KOPT-K1 (cell line): ENCODE results near the gene CLASRP.
"Not testable (repeated sequence)": the region's sequence is repeated elsewhere in the genome, so short reads cannot be mapped to it uniquely, and the experiment has no call there.

ENCODE experiments used
- H3K27ac ChIP-seq: fragments of 200-600 bp; sonication (generic); 2 replicates; pipeline ENCODE4 v1.5.1; 2016; ENCODE audit warnings: antibody characterized with exemption, mild to moderate bottlenecking, low read depth, low read length; ENCODE audit not compliant: poor library complexity, severe bottlenecking
- H3K36me3 ChIP-seq: fragments of 200-600 bp; sonication (generic); 2 replicates; pipeline ENCODE4 v1.5.1; 2017; ENCODE audit warnings: antibody characterized with exemption, mild to moderate bottlenecking, low read length, moderate library complexity; ENCODE audit not compliant: insufficient read depth
- H3K9me3 ChIP-seq: fragments of 200-600 bp; sonication (generic); 2 replicates; pipeline ENCODE4 v1.5.1; 2017; ENCODE audit warnings: antibody characterized with exemption, low read length, mild to moderate bottlenecking; ENCODE audit not compliant: insufficient read depth, poor library complexity, severe bottlenecking

CLASRP gene, protein sequence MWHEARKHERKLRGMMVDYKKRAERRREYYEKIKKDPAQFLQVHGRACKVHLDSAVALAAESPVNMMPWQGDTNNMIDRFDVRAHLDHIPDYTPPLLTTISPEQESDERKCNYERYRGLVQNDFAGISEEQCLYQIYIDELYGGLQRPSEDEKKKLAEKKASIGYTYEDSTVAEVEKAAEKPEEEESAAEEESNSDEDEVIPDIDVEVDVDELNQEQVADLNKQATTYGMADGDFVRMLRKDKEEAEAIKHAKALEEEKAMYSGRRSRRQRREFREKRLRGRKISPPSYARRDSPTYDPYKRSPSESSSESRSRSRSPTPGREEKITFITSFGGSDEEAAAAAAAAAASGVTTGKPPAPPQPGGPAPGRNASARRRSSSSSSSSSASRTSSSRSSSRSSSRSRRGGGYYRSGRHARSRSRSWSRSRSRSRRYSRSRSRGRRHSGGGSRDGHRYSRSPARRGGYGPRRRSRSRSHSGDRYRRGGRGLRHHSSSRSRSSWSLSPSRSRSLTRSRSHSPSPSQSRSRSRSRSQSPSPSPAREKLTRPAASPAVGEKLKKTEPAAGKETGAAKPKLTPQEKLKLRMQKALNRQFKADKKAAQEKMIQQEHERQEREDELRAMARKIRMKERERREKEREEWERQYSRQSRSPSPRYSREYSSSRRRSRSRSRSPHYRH

DNA sequence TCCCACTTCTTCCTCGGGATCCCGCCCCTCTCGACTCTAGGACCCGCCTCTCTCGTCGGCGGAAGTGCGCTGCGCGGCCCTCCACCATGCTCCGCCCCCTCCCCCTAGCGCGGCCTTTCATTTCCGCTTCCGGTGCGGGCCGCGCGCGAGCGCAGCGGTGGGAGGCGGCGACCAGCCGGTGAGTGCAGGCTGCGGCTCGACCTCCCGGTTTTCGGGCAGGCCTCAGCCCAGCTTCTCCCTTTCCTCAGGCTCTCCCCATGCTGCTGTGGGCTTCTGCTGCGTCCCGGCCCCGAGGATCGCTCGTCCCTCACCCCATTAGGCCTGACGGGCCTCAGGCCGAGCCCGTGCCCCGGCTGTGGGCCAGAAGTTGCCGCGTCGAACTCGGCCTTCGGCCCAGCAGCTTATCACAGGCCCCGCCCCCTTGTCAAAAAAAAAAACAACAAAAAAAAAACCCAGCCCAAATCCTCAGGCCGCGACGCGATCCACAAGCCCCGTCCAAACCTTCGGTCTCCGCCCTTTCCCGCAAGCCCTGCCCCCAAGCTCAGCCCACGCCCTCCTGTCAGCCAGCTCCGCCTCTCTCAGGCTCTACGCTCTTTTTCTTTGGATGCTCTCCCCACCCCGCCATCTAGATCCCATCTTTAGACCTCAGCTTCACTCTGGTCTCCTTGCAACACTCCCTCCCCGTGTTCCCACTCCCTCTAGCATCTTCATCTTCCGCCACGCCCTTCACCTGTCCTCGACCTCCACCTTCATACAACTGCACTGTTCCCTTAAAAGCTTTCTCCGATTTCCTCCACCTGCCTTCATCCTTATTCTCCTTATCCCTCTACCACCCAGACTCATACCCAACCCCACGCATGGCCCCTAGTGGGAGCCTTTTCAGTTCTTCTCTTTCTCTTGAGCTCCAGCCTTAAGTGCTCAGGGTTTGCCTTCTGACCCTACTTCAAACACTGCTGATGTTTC is at the start of gene CLASRP:
CLASRP (plus strand) TSS at position 115 of the 963 bp plus-strand sequence. CDS start 1,168 bp downstream, outside the sequence.
- H3K27ac ChIP-seq = peak within 1 kb of the TSS; percentile 87
- no peaks in the 10 kb centered on the region for H3K9me3 ChIP-seq
- H3K36me3 ChIP-seq = peaks cover 46% of the 10 kb centered on the region

DNA sequence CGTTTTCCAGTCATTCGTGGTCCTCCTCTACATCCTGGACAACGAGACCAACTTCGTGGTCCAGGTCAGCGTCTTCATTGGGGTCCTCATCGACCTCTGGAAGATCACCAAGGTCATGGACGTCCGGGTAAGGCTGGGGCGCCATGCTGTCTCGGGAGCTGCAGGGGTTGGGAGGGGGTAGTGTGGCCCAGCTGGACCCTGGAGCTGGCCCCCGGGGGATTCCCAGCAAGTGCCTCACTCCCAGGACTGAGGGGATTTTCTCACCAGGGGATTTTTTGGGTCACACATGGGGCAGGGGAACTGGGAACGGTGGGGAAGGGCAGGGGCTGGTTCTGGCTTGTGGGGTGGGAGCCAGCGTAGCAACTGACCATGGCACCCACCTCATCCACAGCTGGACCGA is 48.4 kb upstream of the CLASRP start:
- no peaks in the 10 kb centered on the region for H3K9me3 ChIP-seq
- peaks cover 79% of the 10 kb centered on the region for H3K36me3 ChIP-seq
- H3K27ac ChIP-seq = no peak overlapping the region

DNA sequence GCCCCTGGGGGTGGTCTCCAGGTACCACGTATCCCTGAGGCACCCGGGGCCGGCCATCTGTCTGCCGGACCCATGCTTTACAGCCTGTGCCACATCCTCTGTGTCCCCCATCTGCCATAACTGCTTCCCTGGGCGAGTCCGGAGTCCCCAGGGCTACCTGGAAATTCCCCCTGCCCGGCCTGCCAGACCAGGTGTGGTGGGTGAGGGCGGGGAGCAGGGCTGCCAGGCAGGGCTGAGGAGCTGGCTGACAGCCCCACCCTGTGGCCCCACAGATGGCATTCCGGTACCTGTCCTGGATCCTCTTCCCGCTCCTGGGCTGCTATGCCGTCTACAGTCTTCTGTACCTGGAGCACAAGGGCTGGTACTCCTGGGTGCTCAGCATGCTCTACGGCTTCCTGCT is 47.9 kb upstream of the CLASRP start:
- H3K27ac ChIP-seq = no peak overlapping the region
- peaks cover 74% of the 10 kb centered on the region for H3K36me3 ChIP-seq
- H3K9me3 ChIP-seq = no peaks in the 10 kb centered on the region

DNA sequence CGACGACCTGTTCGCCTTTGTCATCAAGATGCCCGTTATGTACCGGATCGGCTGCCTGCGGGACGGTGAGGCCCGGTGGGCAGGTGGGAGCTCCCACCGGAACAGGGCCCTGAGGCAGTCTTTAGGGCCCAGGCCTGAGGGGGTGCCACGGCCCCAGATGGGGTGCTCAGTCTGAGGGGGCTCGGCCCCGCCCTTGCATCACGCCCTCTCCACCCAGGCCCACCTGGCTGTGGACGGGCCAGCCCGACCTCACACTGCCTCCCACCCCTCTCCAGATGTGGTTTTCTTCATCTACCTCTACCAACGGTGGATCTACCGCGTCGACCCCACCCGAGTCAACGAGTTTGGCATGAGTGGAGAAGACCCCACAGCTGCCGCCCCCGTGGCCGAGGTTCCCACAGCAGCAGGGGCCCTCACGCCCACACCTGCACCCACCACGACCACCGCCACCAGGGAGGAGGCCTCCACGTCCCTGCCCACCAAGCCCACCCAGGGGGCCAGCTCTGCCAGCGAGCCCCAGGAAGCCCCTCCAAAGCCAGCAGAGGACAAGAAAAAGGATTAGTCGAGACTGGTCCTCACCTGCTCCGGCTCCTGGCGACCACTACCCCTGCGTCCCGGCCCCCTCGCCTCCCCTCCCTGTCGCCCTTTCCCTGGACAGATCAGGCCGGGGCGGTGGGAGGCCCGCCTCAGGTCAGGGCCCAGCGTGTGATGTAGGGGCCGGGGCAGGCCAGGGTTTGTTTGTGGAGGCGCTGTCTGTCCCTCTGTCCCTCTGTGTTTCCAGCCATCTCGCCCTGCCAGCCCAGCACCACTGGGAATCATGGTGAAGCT is 46.3 kb upstream of the CLASRP start:
- H3K36me3 ChIP-seq = peaks cover 59% of the 10 kb centered on the region; the same call in 1 of the 2 replicates
- H3K27ac ChIP-seq = no peak overlapping the region
- no peaks in the 10 kb centered on the region for H3K9me3 ChIP-seq

DNA sequence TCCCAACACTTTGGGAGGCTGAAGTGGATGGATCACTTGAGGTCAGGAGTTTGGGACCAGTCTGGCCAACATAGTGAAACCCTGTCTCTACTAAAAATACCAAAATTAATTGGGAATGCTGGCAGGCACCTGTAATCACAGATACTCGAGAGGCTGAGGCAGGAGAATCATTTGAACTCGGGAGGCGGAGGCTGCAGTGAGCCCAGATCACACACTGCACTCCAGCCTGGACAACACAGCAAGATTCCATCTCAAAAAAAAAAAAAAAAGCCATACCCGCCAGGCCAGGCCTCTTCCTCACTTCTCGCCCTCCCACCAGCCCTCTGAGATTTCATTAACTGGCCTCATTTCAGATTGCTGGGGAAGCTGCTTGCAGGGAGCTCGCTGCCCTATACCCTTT is 45.3 kb upstream of the CLASRP start:
- Histone ChIP-seq H3K36me3 (peaks cover 49% of the 10 kb centered on the region; the same call in 1 of the 2 replicates), H3K9me3 (no peaks in the 10 kb centered on the region), H3K27ac (no peak overlapping the region)

DNA sequence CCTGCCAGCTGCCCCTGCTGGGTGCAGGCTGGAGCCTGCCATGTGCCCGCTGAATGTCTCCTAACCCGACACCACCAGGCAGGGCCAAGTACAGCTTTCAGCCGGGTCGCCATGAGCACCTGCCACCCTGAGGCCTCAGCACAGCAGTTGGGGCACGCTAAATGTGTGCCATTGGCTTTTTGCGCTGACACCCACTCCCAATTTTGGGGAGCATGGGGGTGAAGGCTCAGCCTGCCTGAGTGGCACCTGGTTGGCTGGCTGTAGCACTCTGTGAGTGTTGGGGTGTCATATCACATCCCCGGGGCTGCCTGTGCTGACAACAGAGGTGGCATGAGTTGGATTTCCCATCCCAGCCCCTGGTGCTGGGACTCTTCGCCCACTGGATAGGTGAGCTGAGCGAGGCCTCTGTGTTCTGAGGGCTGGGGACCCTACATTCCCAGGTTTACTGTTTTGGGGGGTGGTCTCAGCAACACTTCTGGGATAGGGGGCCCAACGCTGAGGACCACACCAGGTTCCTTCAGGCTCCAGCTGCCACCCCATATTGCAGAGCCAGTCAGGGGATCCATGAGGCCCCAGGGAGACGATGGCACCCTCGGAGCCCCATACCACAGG is 44.8 kb upstream of the CLASRP start:
- H3K27ac ChIP-seq = no peak overlapping the region
- no peaks in the 10 kb centered on the region for H3K9me3 ChIP-seq
- H3K36me3 ChIP-seq = peaks cover 44% of the 10 kb centered on the region; the same call in 1 of the 2 replicates

DNA sequence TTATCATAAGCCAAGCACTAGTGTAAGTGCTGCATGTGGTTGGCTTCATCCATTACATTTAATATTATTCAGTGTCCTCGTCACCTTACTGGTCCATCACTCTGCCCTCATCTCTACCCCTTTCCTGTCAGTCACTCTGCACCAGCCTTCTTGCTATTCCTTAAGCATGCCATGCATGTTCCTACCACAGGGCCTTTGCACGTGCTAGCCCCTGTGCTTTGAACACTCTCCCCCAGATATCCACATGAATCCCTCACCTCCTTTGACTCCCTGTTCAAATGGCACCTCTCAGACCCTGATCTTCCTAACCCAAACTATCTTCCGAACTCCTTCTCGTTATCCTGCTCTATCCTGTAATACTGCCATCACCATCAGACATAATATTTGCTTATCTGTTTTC is 40.8 kb upstream of the CLASRP start:
- peaks cover 7% of the 10 kb centered on the region; the same call in 1 of the 2 replicates for H3K36me3 ChIP-seq
- H3K27ac ChIP-seq = no peak overlapping the region
- H3K9me3 ChIP-seq = no peaks in the 10 kb centered on the region

DNA sequence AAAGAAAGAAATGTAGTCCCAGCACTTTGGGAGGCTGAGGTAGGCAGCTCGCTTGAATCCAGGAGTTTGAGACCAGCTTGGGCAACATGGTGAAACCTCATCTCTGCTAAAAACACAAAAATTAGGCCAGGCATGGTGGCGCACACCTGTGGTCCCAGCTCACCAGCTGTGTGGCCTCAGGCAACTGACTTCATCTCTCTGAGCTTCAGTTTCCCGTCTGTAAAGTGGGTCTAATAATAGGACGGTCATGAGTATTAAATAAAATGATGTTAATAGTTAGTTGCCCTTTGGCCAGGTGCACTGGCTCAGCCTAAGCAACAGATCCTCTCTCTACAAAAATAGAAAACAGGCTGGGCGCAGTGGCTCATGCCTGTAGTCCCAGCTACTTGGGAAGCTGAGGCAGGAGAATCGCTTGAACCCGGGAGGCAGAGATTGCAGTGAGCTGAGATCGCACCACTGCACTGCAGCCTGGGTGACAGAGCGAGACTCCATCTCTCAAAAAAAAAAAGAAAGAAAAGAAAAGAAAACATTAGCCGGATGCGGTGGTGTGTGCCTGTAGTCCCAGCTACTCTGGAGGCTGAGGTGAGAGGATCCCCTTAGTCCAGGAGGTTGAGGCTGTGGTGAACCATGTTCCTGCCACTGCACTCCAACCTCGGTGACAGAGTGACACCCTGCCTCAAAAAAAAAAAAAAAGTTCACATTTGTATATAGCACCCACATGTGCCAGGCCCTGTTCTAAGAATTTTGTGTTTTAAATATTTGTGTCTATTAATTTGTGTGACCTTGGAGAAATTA is 39.5 kb upstream of the CLASRP start:
- not testable (repeated sequence) for H3K36me3 ChIP-seq, H3K9me3 ChIP-seq, H3K27ac ChIP-seq

DNA sequence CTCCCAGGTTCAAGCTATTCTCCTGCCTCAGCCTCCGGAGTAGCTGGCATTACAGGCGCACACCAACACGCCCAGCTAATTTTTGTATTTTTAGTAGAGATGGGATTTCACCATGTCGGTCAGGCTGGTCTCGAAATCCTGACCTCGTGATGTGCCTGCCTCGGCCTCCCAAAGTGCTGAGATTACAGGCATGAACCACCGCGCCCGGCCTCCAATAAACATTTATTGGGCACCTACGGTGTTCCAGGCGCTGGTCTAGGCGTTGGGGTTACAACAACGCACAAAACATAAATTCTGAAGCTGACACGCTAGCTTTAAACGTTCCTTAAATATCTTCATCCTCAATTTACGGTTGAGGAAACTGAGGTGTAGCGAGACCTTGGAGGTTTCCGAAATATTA is 38.2 kb upstream of the CLASRP start:
- not testable (repeated sequence) for H3K9me3 ChIP-seq, H3K27ac ChIP-seq, H3K36me3 ChIP-seq

DNA sequence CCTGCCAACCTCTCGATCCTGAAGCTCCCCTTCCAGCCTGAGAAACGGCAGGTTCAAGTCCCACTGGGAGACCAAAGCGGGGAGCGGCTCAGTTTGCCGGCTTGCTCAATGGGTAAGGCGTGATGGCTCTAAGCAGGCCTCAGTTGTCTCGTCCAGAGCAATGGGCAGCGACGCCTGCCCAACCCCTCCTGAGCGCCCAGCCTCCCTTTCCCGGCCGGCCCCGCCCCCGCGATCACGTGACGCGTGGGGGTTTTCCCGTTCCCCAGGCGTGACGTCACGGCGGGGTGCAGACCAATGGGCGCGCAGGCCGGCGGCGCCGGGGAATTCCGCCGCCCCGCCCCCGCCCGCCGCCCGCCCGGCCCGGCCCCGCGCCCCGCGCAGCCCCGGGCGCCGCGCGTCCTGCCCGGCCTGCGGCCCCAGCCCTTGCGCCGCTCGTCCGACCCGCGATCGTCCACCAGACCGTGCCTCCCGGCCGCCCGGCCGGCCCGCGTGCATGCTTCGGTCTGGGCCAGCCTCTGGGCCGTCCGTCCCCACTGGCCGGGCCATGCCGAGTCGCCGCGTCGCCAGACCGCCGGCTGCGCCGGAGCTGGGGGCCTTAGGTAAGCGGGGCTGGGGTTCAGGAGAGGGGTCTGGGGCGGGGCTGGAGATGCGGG is 37.6 kb upstream of the CLASRP start, which contains the start of gene RELB:
RELB (plus strand) TSS at position 378 of the 653 bp plus-strand sequence; CDS start at position 494, 116 bp downstream.
- H3K27ac ChIP-seq = peak within 1 kb of the TSS; percentile 68
- no peaks in the 10 kb centered on the region for H3K36me3 ChIP-seq
- no peaks in the 10 kb centered on the region for H3K9me3 ChIP-seq

DNA sequence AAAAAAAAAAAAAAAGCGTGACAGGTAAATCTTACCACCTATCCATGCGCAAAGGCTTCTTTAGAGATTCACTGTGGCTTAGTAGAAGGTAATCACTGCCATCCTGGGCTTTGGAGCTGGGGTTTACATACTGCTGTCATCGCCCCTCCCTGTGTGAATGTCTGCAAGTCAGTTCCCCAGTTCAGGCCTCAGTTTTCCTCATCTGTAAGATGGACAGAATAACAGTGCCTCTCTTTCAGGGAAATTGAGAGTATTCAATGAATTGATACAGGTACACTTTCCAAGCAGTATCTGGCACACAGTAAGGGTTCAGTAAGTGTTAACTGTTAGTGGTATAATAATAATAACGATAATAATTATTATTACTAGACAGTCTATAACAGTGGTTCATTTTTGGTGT is 35.4 kb upstream of the CLASRP start:
- H3K27ac ChIP-seq = no peak overlapping the region
- H3K36me3 ChIP-seq = no peaks in the 10 kb centered on the region
- no peaks in the 10 kb centered on the region for H3K9me3 ChIP-seq

DNA sequence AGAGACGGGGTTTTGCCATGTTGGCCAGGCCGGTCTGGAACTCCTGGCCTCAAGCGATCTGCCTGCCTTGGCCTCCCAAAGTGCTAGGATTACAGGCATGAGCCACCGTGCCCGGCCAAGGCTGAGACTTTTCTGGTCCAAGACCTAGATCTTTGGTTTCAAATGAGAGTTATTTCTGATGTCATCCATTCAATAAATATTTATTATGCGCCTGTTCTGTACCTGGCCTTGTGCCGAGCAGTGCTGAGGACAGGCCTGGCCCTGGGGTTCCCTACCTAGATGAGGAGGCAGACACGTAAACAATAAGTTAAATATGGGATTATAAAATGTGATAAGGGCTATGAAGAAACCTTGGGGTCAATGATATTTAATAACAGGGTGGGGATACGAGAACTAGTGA is 33.1 kb upstream of the CLASRP start:
- H3K27ac ChIP-seq = no peak overlapping the region
- H3K36me3 ChIP-seq = no peaks in the 10 kb centered on the region
- H3K9me3 ChIP-seq = no peaks in the 10 kb centered on the region

DNA sequence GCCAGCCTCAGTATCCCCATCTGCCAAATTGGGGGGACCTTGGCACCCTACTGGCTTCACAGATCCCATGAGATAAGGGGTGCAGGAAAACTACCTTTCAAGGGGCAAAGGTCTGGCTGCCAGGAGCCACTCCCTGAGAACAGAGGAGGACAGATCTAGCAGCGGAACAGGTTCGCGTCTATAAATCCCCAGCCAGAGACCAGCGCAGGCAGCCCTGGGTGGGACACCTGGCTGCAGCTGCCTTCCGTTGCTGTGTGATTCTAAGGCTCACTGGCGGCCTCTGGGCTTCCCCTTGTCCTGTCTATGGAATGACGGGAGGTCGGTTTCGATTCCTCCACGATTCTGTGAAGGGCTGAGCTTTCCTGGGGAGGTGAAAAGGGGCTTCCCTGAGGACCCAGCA is 30.3 kb upstream of the CLASRP start:
- Histone ChIP-seq H3K36me3 (no peaks in the 10 kb centered on the region), H3K9me3 (no peaks in the 10 kb centered on the region), H3K27ac (no peak overlapping the region)
